Skeletal muscle satellite cell (primary cell): ENCODE measurements around the gene IGFBP5. TPM values are rescaled to one million over a fixed set of nuclear protein-coding genes. Genes with fewer than 3 reads are reported as not detected.

Source experiments
- H3K27me3 ChIP-seq: 2 replicates; pipeline ENCODE4 v1.7.0; 2013; ENCODE audit warnings: low read length; ENCODE audit not compliant: control insufficient read depth, insufficient read depth
- H3K36me3 ChIP-seq: 2 replicates; pipeline ENCODE4 v1.7.0; 2013; ENCODE audit warnings: mild to moderate bottlenecking, control low read depth, low read length; ENCODE audit not compliant: insufficient read depth
- H3K4me1 ChIP-seq: 2 replicates; pipeline ENCODE4 v1.7.0; 2013; ENCODE audit warnings: low read length; ENCODE audit not compliant: control insufficient read depth, insufficient read depth
- H3K4me2 ChIP-seq: 2 replicates; pipeline ENCODE4 v1.7.0; 2013; ENCODE audit warnings: mild to moderate bottlenecking, low read length
- H3K4me3 ChIP-seq: 2 replicates; pipeline ENCODE4 v1.7.0; 2013; ENCODE audit warnings: low read length
- H3K9ac ChIP-seq: 2 replicates; pipeline ENCODE4 v1.7.0; 2013; ENCODE audit warnings: mild to moderate bottlenecking, low read depth, low read length, moderate library complexity
- H3K9me3 ChIP-seq: replicated peaks from 2 replicates; pipeline ENCODE4 v1.7.0; 2013; ENCODE audit warnings: mild to moderate bottlenecking, control low read depth, low read length
- total RNA-seq: library from RNA; depleted of rRNA; stranded (reverse); fragments of >200 nt; gene quantifications from 2 replicates; pipeline ENCODE4 v1.2.3, GENCODE V29; 2012; rRNA removed

IGFBP5 gene, protein sequence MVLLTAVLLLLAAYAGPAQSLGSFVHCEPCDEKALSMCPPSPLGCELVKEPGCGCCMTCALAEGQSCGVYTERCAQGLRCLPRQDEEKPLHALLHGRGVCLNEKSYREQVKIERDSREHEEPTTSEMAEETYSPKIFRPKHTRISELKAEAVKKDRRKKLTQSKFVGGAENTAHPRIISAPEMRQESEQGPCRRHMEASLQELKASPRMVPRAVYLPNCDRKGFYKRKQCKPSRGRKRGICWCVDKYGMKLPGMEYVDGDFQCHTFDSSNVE
- total RNA-seq = 2.0 and 20.1 TPM in 2 replicates

DNA sequence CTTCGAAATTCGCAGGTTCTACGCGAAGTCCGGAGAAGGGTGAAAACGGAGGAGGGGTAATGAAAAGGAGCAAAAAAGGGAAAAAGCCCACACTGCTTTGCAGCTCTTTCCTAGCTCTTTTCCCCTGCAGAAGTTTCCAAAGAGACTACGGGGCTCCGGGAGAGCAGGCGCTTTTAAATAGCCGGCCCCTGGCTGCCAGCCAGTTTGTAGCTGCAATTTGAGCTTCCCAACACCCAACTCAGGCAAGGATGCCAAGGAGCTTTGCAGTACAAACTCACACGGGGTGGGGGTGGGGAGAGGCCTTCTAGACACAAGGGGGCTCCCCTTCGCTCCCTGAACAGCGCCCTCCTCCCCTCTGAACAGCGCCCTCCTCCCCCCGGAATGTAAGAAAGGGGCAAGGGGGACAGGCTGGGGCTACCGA, at the start of gene IGFBP5:
TSS of gene IGFBP5 (minus strand) at position 149 of the 421 bp plus-strand sequence. CDS start 774 bp downstream, outside the sequence.
- Histone ChIP-seq H3K9me3 (no peaks in the 10 kb centered on the region), H3K4me1 (peaks cover 44% of the 10 kb centered on the region), H3K4me2 (peak within 1 kb of the TSS; percentile 94), H3K36me3 (no peaks in the 10 kb centered on the region), H3K4me3 (peak within 1 kb of the TSS; percentile 67), H3K27me3 (peaks cover 60% of the 10 kb centered on the region), H3K9ac (peak within 1 kb of the TSS; percentile 27)

DNA sequence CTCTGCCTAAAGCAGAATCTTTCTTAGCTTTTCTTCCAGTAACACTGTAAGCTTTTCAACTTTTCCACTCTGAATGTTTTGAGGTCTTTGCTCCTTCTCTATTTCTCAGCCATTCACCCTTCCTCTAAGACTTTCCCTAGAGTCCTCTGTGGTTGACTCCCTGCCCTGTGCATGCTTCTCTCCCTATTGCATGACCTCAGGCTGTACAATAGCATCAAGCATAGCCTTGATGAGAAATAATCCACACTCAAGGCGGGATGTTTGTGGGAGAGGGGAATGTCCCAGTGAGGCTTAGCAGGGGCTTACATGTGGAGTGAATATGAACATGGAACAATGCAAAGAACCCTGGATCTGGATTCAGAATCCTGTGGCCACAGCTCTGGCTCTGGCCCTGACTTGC, 48.4 kb upstream of the IGFBP5 start:
- no peak overlapping the region for H3K4me2 ChIP-seq
- no peak overlapping the region for H3K4me3 ChIP-seq
- no peaks in the 10 kb centered on the region for H3K9me3 ChIP-seq
- no peak overlapping the region for H3K9ac ChIP-seq
- H3K27me3 ChIP-seq = peaks cover 33% of the 10 kb centered on the region
- no peaks in the 10 kb centered on the region for H3K36me3 ChIP-seq
- no peaks in the 10 kb centered on the region for H3K4me1 ChIP-seq

DNA sequence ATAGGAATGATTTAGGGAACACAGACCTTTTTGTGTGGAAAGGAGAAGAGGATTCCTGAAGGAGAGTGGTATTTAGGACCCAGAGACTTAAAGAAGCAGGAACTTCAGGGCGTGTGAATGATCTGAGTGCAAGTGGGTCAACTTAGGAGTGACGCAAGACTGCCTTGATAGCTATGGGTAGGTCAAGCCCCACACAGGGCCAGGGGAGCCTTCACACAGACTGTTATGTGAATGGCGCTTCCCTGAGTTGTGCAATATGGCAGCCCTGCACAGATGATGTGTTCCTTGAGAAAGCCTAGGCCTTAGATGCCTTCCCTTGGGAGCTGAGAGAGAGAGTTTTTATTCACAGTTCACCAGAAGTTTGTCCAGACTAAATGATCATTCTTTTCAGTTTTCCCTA, 47.1 kb upstream of the IGFBP5 start:
- no peak overlapping the region for H3K4me3 ChIP-seq
- no peaks in the 10 kb centered on the region for H3K9me3 ChIP-seq
- no peaks in the 10 kb centered on the region for H3K36me3 ChIP-seq
- H3K4me2 ChIP-seq = no peak overlapping the region
- H3K27me3 ChIP-seq = peaks cover 34% of the 10 kb centered on the region
- no peak overlapping the region for H3K9ac ChIP-seq
- H3K4me1 ChIP-seq = no peaks in the 10 kb centered on the region

DNA sequence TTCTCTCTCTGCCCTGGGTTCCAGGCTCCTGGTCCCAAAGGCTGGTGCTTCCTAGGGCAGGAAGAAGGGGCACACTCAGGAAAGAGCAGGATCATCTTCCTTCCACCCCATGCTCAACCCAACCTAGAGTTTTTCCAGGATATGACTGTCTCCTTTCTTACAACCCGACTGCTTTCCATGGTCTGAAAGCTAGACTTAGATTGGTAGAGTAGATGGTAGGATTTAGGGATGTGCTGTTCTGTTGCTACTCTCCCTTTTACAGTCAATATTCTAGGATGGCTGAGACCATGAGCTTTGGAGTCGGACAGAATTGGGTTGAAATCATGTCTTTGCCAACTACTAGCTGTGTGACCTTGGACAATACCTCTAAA, 45.9 kb upstream of the IGFBP5 start:
- Histone ChIP-seq H3K9me3 (no peaks in the 10 kb centered on the region), H3K4me1 (no peaks in the 10 kb centered on the region), H3K9ac (no peak overlapping the region), H3K36me3 (no peaks in the 10 kb centered on the region), H3K27me3 (peaks cover 35% of the 10 kb centered on the region), H3K4me3 (no peak overlapping the region), H3K4me2 (no peak overlapping the region)

DNA sequence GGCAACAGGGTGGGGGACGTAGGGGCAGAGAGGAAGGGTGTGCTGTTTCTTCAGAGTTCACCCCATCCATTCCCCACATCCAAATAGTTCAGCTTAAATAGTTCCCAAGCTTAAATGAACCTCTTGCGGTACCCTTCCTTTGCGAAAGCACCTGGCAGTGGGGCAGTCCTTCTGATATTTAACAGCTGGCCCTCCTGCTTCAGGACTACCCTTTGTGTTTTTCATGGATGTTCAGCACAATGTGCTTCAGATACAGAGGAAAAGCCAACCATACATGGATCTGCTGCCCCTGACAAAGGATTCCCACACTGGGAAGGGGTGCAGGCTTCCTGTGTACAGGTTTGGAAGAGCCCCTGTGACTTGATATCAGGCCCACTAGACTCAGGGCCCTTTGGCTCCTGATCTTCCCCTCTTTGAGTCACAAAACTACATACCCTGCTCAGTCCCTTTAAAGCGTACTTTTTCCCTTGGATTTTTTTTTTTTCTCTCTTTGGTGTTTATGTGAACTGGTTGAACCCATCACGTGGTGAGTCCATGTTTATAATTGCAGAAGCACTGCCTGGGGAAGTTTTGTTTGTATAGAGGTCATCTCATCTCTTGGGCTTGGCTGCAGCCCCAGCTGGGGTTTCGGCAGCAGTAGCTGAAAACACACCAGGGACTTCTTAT, 45.3 kb upstream of the IGFBP5 start:
- Histone ChIP-seq H3K4me1 (no peaks in the 10 kb centered on the region), H3K9ac (no peak overlapping the region), H3K4me2 (no peak overlapping the region), H3K9me3 (no peaks in the 10 kb centered on the region), H3K36me3 (no peaks in the 10 kb centered on the region), H3K4me3 (no peak overlapping the region), H3K27me3 (peaks cover 40% of the 10 kb centered on the region)

DNA sequence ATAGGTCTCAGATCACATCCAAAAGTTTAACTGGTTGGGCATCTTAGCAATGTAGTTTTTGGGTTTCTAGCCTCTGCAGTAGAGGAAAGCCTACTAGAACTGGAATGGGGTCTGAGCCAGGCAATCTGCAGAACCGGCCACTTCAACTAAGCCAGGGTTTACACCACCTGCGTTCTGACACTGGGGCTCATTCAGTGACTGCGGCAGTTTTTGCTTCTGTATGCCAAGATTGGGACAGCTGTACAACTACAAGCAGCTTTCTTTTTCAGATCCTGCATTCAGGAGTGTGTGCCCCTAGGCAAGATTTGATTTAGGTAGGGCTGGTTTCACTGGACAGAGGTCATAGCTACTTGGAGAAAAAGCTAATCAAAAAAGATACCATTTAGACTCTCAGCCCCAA, 43.7 kb upstream of the IGFBP5 start:
- H3K9ac ChIP-seq = no peak overlapping the region
- peaks cover 40% of the 10 kb centered on the region for H3K27me3 ChIP-seq
- H3K4me2 ChIP-seq = no peak overlapping the region
- H3K4me3 ChIP-seq = no peak overlapping the region
- H3K9me3 ChIP-seq = no peaks in the 10 kb centered on the region
- H3K4me1 ChIP-seq = no peaks in the 10 kb centered on the region
- no peaks in the 10 kb centered on the region for H3K36me3 ChIP-seq

DNA sequence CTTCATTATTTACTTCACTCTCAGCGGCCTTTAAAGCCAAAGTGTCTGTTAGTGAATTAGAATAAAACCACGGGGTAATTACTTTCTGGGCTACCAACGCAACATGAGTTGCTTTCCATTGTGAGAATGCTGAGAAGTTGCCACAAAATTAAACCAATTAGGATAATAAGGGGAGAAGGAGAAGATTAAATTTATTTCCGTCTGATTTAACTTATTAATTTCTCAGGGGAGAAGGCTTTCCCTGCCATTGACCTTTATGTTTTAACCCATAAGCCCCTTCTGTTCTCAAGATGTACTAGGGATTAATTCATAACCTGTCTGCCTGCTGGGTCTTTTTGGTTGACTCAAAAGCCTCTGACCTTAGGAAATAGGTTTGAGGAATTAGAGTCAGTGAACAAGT, 42.3 kb upstream of the IGFBP5 start:
- peaks cover 37% of the 10 kb centered on the region for H3K27me3 ChIP-seq
- H3K4me2 ChIP-seq = no peak overlapping the region

DNA sequence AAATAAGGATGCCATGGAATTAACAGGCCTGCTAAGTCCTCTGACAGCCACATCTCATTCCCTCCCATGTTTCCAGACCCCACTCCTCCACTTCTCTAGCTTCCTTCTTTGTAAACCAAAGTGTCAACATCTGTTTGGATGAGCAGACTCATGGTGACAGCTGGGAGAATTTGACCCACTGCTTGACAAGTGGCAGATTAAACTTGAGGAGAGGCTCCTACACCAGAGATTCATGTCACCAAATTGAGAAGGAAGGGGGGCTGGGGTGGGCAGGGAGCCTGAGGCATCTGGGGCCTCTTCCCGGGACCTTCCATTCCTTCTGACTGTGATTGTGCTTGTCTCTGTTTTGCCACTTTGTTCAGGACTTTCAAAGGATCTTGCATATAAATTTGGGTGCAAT, 41.0 kb upstream of the IGFBP5 start:
- H3K9me3 ChIP-seq = no peaks in the 10 kb centered on the region
- H3K4me2 ChIP-seq = no peak overlapping the region
- H3K4me1 ChIP-seq = no peaks in the 10 kb centered on the region
- no peak overlapping the region for H3K9ac ChIP-seq
- H3K36me3 ChIP-seq = no peaks in the 10 kb centered on the region
- peaks cover 41% of the 10 kb centered on the region for H3K27me3 ChIP-seq
- H3K4me3 ChIP-seq = no peak overlapping the region

More for the DNA sequence above, 42.3 kb upstream of the IGFBP5 start:
- Histone ChIP-seq H3K4me1 (no peaks in the 10 kb centered on the region), H3K36me3 (no peaks in the 10 kb centered on the region), H3K9ac (no peak overlapping the region), H3K4me3 (no peak overlapping the region), H3K9me3 (no peaks in the 10 kb centered on the region)

DNA sequence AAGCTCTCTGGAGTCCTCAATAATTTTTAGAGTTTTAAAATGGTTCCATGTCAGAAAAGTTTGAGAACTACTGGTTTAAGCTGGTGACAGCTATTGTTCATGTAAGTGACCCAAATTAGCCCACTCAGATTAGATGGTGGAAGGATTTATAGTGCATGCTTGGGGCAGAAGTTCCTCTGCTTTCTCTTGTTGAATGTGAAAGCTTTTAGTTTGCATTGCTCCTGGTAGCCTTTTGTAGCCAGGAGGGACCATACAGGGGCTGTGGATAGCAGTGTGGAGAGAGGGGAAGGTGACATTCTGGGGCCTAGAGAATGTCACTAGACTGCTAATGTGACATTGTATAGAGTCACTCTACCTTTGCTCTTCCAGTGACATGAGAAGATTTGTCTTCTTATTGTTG, 40.3 kb upstream of the IGFBP5 start:
- H3K36me3 ChIP-seq = no peaks in the 10 kb centered on the region
- no peaks in the 10 kb centered on the region for H3K9me3 ChIP-seq
- H3K4me3 ChIP-seq = no peak overlapping the region
- peaks cover 41% of the 10 kb centered on the region for H3K27me3 ChIP-seq
- H3K4me1 ChIP-seq = no peaks in the 10 kb centered on the region
- H3K9ac ChIP-seq = no peak overlapping the region
- no peak overlapping the region for H3K4me2 ChIP-seq

DNA sequence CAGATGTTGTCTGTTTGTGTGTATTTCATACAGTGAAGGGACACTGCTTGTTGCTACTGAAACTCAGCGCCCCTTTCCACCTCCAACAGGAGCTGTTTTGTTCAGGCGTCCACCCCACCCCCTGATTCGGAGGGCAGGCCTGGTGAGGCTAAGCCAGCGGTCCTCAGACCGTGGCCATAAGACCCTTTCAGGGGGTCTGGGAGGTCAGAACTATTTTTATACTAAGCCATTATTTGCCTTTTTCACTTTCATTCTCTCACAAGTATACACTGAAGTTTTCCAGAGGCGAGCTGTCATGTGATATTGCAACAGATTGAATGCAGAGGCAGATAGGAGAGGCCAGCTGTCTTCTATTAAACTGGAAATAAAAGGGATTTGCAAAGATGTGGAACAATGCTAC, 39.7 kb upstream of the IGFBP5 start:
- H3K4me3 ChIP-seq = no peak overlapping the region
- H3K27me3 ChIP-seq = peaks cover 39% of the 10 kb centered on the region
- no peaks in the 10 kb centered on the region for H3K36me3 ChIP-seq
- H3K9ac ChIP-seq = no peak overlapping the region
- no peak overlapping the region for H3K4me2 ChIP-seq
- H3K9me3 ChIP-seq = no peaks in the 10 kb centered on the region
- H3K4me1 ChIP-seq = no peaks in the 10 kb centered on the region

DNA sequence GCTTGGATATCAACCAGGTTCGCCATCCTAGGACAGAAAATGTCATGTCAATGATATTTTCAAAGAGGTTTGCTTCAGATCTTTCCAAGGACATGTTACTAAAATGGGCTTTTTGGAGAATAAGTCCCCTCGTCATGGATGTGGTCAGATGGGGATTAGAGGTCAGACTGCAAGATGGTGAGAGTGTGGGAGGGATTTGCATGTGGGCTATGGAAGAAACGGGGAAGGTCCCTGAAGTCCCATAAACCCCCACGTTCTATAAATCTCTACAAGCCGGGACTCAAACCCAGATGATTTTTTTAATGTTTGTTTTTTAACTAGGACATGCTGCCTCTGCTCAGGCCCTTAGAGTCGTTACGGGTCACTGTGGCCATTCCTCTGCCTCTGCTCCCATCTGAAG, 37.7 kb upstream of the IGFBP5 start:
- Histone ChIP-seq H3K27me3 (peaks cover 29% of the 10 kb centered on the region), H3K4me3 (no peak overlapping the region), H3K4me2 (no peak overlapping the region)

DNA sequence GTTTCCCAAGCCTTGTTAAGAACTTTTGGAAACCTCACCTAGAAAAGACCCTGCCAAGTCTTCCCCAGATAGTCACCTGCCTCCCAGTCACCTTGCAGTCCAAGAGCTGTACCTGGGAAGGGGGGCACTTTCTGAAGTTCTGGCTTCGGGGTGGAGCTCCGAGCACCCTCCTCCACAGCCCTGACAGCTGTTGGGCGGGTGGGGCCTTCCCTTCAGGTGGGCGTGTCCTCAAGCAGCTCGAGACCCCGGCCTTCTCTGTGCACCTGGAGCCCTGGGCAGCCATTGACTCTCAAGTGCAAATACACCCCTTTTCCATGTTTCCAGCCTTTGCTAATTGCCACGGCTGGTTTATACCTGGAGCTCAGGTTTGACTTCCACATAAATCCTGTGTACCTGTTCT, 37.0 kb upstream of the IGFBP5 start:
- H3K27me3 ChIP-seq = peaks cover 29% of the 10 kb centered on the region
- H3K36me3 ChIP-seq = no peaks in the 10 kb centered on the region
- H3K4me2 ChIP-seq = no peak overlapping the region
- no peak overlapping the region for H3K4me3 ChIP-seq
- H3K4me1 ChIP-seq = no peaks in the 10 kb centered on the region
- no peak overlapping the region for H3K9ac ChIP-seq
- H3K9me3 ChIP-seq = no peaks in the 10 kb centered on the region

More for the DNA sequence above, 37.7 kb upstream of the IGFBP5 start:
- H3K9ac ChIP-seq = no peak overlapping the region
- H3K4me1 ChIP-seq = no peaks in the 10 kb centered on the region
- no peaks in the 10 kb centered on the region for H3K36me3 ChIP-seq
- no peaks in the 10 kb centered on the region for H3K9me3 ChIP-seq
